ENCODE data around the gene DOCK7.
"Not testable (repeated sequence)": the region's sequence is repeated elsewhere in the genome, so short reads cannot be mapped to it uniquely, and the experiment has no call there.

The DOCK7 gene

GRCh38 chr1:62693123-62693522, 4.9 kb upstream of the DOCK7 start:
- DNase-seq, result no peak

- no peak for DNase-seq
These were observed 3.1 kb upstream of the DOCK7 start for GRCh38 chr1:62691062-62691844.

GRCh38 chr1:62689524-62689923, 1.3 kb upstream of the DOCK7 start:
- DNase-seq, result no peak

- DNase-seq, result no peak
These were observed 500 bp upstream of the DOCK7 start for GRCh38 chr1:62688687-62689085.

- DNase-seq, result peak; percentile 18
These were observed 724 bp downstream of the DOCK7 start for GRCh38 chr1:62687421-62687902.

- DNase-seq, result no peak
These were observed 1.4 kb downstream of the DOCK7 start for GRCh38 chr1:62686822-62687221.

GRCh38 chr1:62685431-62685859, 2.7 kb downstream of the DOCK7 start:
- DNase-seq, result no peak

GRCh38 chr1:62682531-62682930, 5.7 kb downstream of the DOCK7 start:
- DNase-seq, result no peak

GRCh38 chr1:62680992-62681391, 7.2 kb downstream of the DOCK7 start:
- DNase-seq, result not testable (repeated sequence)

GRCh38 chr1:62677822-62678221, 10.4 kb downstream of the DOCK7 start:
- DNase-seq, result not testable (repeated sequence)

- no peak for DNase-seq
These were observed 11.4 kb downstream of the DOCK7 start for GRCh38 chr1:62676611-62677356.

- DNase-seq, result no peak
These were observed 14.6 kb downstream of the DOCK7 start for GRCh38 chr1:62673629-62674028.

GRCh38 chr1:62672029-62672428, 16.2 kb downstream of the DOCK7 start:
- no peak for DNase-seq

GRCh38 chr1:62654744-62655143, 33.4 kb downstream of the DOCK7 start:
- DNase-seq, result no peak

- no peak for DNase-seq
These were observed 35.8 kb downstream of the DOCK7 start for GRCh38 chr1:62652387-62652786.

- DNase-seq, result no peak
These were observed 44.9 kb downstream of the DOCK7 start for GRCh38 chr1:62643283-62643682.

- DNase-seq, result no peak
These were observed 50.6 kb downstream of the DOCK7 start for GRCh38 chr1:62637392-62638105.

- DNase-seq, result no peak
These were observed 59.7 kb downstream of the DOCK7 start for GRCh38 chr1:62628506-62628905.

GRCh38 chr1:62625415-62625814, 62.8 kb downstream of the DOCK7 start:
- DNase-seq, result no peak

- no peak for DNase-seq
These were observed 66.3 kb downstream of the DOCK7 start for GRCh38 chr1:62621907-62622306.

GRCh38 chr1:62613890-62614289, 74.3 kb downstream of the DOCK7 start:
- DNase-seq, result no peak

- DNase-seq, result no peak
These were observed 74.9 kb downstream of the DOCK7 start for GRCh38 chr1:62613325-62613727.

GRCh38 chr1:62612770-62613169, 75.4 kb downstream of the DOCK7 start:
- DNase-seq, result no peak
